HG03469 (cell line): ENCODE measurements around the gene DRGX.

Source experiments
- ATAC-seq: cut with Tn5 transposase; IDR thresholded peaks from one replicate; pipeline ENCODE4 v1.9.1; 2021; ENCODE audit warnings: mild to moderate bottlenecking, moderate library complexity, moderate number of reproducible peaks; ENCODE audit not compliant: unreplicated experiment

The DRGX gene

DNA sequence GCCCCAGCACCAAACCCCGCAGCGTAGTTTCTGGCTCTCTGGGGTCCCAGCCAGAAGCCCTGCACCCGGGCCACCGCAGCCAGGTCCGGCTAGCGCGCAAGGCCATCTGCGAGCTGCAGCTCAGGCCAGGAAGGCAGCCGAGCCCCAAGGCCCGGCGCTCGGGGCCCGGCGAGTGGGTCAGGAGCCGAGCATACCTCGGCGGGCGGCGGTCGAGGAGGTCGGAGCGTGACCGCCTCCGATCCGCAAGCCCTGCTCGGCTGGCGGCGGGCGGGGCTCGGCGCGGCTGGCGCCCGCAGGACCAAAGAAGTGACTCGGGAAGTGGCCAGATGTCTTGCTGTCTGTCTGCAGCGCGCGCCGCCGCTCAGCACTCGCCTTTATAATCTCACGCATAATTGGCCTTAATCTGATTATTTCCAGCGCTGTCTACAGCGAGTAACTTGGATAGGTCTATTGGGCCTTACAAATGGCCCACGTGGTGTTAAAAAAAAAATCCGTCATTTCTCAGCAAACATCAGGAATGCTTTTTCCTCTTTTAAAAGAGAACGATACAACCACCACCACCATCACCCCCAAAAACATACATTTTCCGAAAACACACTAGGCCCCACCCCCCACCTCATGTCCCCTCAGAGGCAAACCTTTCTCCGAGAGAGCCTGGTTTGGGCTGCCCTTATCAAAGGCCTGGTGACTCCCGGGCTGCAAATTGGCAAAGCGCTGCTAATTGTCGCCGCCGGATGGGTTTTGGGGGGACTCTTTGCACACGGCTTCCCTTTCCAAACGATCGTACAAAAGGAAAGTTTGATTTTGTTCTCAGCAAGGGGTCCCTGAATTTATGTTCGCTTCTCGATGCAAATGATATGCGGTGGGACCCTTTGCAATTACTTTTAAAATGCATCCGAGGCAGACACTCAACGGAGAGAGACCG is at the start of gene DRGX:
TSS of gene DRGX (minus strand) at position 349 of the 925 bp plus-strand sequence. CDS start 649 bp downstream, outside the sequence.
- no peak for ATAC-seq

DNA sequence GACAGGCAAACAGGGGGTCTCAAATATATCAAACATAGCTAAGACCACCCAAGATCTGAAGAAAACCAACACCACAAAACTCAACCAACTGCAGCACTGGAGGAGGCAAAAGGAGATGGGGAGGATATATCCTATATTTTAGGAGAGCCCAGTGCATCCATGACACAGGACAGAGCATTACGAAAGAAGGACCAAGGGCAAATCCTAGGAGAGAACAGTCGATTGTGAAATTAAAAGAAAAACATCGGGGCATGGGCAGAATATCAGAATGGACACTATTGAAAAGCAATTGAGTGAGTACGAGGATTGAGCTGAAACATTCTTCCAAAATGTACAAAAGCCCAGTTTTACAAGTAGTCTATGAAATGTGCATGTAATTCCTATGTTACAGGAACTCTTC is 48.5 kb upstream of the DRGX start:
- no peak for ATAC-seq

DNA sequence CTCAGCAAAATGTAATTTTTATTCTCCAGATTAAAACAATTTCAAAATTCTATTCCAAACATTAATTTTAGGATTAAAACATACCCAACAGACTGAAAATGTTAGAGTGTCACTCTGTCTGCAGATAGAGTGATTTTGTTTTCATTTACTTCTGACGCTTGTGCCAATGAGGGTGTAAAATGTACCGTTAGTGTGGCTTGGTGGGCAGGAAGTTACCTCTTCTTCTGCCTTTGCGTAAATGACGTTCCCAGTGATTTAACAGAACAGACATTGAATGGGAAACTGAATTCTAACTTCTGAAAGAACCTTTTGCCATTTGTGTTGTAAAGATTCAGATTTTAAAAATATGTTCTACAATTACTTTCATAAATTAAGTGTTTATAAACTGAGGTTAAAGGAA is 47.0 kb upstream of the DRGX start:
- no peak for ATAC-seq

DNA sequence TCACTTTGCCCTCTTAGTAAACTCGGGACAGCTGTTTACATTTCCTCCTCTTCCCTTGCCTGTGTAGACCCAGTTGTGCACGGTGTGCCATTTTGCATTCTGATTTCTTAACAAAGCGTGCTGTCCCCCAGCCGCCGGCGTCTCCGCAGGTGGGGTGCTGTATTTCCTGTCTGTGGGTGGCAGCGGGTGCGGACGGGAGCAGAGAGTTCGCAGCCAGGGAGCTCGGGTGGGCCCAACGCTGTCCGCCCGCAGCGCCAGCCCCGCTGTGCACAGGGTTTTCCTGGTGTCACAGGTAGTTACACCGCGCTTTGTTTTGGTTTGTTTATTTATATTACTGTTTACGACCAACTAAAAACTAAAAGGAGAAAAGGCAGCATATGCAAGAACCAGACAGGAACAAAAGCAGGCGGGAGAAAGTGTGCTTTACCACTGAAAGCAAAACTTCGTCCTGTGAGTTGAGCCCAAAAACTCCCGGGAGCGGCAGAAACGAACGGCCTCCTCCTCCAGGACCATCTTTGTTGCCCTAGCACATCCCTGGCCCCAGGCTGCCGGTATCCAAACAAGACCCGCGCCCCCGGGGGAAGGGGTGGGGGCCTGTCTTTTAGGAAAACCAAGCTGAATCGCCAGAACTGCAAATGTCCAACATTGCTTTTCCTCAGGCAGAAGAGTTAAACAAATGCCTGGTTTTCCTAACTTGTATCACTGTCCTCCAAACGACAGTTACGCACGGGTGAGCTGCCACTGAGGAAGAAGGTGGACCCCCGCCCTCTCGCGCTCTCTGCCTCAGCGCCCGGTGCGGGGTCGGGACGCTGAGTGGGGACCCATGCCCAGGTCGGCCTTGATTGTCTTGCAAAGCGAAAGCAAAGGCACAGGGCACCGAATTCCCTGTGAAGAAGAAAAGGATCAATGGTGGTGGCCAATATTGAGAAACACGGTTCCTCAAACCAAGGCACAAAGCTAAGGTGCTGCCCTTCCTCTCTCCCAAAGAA is 45.9 kb upstream of the DRGX start:
- ATAC-seq = no peak

DNA sequence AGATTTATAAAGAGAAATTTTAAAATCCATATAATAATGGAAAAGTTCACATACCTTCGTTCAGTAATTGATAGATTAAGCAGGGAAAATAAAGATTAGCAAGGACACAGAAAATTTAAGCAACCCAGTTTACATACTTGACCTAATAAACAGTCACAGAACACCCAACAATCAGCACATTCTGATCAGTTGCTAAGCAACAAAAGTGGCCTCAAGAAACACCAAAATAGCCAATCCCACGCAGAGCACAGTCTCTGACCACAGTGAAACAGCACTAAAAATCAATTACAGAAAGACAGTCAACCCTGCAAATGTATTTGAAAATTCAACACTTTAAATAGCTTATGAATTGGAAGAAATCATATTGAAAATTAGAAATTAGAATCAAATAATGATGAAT is 39.3 kb upstream of the DRGX start:
- no peak for ATAC-seq

DNA sequence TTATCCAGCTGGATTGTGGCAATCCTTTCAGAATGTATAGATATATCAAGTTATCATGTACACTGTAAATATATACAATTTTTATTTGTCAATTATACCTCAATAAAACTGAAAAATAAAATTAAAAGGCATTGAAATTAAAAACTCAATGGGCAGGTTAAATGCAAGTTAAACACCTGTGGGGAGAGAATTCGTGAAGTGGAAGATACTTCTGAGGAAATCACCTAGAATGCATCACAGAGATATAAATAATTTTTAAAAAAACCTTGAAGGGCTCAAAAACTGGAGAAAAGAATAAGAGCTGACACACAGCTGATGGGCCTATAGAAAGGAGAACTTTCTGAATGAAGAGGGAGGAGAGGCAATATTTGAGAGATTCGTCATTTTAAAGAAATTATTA is 37.2 kb upstream of the DRGX start:
- no peak for ATAC-seq

DNA sequence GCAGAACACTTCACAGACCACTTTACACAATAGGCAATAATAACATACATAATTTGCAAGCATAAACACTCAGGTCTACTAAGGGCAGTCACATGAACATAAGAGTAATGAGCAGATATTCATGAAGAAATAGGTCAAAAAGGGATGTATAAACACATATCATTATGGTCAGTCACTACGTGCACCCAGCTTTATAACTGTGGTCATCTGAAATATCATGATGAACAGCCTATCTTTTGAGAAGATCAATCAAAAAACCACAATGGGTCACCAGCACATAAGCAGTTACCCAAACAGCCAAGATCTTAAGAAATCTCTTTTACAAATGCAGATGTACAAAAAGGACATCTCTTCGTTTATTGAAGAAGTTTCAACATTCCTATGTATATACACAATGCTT is 35.5 kb upstream of the DRGX start:
- no peak for ATAC-seq

DNA sequence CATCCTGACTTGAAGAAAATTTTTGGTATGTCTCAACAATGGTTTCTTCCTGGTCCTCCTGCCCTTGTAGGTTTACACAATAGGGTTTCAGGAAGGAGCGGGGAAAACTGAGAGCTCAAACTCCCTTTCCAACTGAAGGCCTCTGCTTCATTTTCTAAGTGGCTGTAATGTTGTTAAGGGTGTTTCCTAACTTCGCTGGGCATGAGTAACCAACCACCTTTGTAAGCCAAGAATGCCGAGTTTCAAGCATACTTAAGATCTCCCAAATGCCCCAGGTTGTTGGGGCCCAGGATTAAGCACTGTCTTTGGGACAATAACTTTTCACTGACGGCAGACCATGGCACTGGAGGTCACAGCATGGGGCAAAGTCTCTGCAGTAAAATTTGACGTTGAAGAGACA is 33.6 kb upstream of the DRGX start:
- no peak for ATAC-seq

DNA sequence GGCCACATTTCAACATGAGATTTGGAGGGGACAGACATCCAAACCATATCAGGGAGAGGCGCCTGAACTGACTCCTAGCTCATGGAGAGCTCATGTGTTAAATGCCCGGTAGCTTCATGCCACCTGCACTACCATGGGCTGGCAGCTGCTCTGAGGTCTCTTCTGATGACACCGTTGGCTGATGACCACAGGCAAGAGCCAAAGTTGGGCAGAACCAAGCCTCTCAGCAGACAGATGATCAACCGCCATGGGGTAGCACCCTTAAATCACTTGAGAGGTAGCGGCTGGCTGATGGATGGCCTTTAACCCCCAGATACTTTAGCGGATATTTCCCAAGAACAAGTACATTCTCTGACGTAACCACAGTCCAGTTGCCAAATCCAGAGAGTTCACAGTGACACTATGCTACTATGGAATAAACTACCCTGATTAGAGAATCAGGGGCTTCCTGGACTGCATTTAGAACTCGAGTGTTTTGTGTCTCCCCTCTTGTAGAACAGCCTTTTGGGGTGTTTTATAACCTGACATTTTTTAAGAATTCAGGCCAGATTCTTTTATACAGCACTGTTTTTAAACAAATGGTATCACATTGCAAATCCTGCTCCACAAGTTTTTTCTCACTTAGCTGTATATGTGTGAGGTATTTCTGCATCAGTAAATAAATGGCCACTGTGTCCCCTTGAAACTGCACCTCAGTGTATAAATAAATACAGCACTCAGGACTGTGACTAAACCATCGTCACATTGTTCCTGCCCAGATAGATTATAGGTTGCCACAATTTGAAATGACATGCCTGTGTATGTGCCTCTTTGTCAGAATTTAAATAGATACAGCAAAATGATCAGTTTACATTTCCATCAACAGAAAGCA is 30.8 kb upstream of the DRGX start:
- no peak for ATAC-seq

DNA sequence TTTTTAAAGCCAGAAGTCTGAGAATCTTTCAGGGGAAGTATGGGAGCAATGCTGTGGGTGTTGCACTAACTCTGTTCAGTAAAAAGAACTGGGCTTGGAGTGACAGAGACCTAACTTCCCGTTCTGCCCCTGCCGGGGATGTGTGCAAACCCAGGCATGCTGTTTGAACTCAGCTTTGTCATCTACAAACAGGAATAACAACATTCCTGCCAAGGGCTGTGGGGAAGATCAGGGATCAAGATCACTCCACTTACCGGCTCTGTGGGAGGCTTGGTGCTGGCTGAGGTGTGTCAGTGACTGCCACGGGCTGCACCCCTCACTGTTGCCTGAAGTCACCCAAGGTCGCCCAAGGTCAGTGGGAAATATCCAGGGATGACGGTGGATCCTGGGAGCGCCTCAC is 23.1 kb upstream of the DRGX start:
- no peak for ATAC-seq

DNA sequence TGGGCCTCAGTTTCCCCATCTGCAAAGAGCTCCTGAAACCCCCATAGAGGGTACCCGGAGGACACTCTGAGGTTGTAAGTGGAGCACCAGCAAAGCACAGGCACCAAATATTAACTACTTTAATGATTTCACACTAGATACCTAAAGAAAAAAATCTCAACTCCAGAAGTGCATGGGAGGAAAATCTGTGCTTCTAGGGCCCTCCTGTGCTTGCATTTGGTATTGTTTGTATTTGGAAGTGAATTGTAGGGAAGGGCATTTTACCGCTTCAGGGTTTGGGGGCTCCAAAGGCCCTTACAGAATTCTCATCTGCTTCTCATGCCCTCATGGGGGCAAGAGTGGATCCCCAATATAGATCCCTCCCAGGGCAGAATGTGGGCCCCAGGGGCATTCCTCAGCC is 22.4 kb upstream of the DRGX start:
- ATAC-seq = no peak

DNA sequence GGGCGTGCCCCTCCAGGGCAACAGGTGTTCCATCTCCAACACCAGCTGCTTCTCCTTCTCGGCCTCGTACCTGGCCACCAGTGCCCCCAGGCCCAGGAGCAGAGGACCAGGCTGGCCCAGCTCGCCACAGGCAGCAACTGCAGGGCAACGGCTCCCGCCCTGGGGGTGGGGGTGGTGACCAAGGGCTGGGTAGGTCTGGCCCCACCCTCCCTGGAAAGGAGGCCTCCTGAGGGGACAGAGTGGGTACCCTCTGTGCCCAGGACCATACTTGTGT is 22.1 kb upstream of the DRGX start:
- ATAC-seq = no peak

DNA sequence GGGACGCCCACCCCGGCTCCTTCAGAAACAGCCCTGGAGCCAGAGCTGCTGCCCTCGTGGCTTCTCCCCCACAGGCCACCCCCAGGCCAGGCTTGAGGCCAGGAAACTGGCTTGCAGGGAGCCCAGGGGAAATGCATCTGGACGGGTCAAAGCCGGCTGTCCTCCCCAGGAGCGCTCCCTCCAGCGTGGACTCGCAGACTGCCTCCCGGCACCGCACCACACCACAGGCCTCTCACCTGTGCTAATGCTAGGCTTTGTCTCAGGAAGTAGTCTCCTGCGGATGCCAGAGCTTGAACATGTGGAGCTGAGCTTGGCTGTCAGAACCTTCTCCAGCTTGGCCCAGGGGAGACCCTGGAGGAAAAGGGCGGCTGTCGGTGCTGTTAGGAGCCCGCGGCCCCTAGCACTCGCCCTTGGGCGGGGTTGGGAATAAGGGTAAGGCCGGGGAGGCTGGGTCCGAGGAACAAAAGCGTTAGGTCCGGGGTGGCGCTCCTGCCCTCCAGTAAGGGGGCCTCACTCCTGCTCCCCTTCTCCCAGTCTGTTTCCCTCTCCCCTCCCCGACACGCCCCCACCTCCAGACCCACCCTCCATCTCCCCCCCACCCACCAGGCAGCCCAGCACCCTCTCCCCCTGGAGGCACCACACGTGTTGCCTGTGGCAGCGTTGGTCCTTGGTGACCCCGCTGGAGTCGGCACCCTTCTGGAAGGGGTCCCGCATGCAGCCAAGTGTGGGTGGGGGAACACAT is 21.6 kb upstream of the DRGX start:
- ATAC-seq = no peak

DNA sequence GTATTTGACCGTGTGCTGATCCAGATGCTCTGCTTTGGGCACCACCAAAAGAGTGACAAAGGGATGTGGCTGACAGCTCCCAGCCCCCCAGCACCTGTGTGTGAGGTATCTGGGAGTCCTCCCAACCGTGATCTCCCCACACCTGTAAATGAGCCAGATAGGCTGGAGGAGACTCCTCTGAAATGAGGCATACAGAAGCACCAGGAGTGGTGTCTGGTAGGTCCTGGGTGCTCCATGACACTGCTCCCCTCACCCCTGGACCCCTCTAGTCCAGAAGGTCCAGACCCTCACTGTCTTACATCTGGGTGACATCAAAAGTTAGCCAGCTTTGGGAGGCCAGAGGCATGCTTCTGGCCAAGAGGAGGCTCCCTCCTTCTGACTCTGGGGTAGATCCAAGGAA is 20.0 kb upstream of the DRGX start:
- ATAC-seq = no peak

DNA sequence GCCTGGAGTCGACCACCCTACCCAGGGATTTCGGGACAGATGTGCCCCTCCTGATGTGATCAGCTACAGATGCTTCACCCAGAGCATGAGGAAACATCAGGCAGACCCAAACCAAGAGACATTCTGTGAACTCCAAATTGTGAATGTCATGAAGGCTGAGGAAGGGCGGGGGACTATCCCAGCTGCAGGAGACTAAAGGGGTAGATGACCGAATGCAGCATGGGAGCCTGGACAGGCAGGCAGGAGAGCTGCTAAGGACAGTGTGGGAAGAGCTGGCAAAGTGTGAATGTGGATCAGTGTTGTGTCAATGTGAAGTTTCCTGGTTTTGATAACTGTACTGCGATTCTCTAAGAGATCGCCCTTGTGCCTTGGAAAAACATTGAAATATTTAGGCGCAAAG is 19.2 kb upstream of the DRGX start:
- ATAC-seq = no peak

DNA sequence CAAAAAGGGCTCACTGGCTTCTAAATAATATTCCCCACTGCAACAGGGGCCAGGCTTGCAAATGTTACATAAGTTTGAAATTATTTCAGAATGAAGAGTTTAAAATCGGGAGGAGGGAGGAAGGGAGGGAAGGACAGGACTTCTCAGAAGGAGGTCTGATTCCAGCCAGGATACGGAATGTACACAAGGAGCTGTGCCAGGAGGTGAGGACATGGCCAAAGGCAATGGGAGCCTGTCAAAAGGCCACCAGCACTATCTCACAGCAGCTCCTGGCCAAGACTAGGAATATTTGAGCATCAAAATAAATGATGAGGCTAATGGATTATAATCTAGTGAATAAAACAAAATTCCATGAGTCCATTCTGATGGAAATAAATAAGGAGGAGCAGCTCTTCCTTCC is 18.6 kb upstream of the DRGX start:
- ATAC-seq = no peak

DNA sequence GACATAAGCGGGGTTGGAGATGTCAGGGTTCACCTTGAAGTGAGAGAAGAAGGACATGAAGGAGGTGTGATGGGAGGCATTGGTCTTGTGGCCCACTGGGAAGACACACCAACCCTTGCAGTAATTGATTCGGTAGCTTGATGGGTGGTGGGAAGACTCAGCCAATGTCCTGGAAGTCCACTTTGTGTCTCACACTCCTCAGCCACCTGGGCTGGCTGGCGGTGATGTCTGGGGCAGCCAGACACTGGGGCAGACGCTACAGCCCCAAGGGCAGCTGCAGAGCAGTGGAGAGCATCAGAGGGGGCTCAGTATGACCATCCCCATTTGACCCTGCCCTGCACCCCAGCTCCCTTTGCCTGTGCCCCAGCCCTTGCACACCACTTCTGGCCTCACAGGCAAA is 16.7 kb upstream of the DRGX start:
- ATAC-seq = no peak

DNA sequence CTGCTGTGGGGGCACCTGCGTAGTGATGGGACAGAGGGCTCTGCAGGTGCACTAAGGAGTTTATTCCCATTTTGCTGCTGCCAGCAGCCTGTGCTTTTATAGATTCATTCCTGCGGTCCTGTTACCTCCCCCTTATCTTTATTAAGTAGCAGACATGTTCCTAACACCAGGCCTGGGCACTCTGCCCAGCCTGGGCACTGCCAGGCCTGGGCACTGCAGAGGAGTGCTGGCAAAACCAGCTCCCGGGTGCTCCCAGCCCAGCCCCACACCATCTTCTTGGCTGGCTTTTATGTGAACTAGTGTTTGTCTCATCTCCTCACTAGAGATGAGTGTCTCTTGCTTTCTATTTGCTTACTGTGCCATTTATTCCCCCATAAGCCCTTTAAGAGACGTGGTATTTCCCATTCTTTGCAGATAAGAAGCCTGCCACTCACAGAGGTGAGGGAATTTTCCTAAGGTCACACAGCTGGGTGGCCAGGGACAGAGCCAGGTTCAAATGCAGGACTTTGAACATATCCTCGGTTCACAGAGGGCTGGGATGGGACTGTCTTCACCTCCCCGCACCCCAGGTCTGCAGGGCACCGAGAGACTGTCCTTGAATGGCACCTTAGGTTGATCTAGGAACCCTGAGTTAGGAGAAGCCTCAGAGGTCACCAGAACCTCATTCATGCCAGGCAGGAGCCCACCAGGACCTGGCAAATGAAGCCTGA is 14.6 kb upstream of the DRGX start:
- ATAC-seq = no peak

DNA sequence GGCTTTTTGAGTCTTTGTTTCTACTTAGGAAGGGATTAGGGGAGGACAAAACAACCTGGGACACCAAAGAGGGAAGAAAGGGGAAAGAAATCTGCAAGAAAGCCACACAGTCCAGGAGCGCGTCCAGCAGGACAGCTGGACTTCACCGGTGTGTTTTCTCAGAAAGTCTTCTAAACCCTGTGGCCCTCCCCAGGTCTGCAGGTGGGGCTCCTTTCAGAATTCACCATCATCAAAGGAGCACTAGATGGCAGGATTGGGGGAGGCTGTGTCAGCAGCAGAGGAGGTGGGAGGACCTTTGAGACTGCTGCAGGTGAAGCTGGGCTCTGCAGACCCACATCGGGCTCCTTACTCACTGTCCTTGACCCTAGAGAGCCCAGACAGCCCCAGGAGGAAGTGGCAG is 13.9 kb upstream of the DRGX start:
- no peak for ATAC-seq
